Astrocyte of the cerebellum (primary cell): ENCODE measurements around the gene NSMF.

Experiments
- DNase-seq: peaks from one replicate; pipeline ENCODE4 v3.0.0-alpha.2; 2011; ENCODE audit warnings: low read depth
- H3K4me3 ChIP-seq: 2 replicates; pipeline ENCODE4 v1.5.1; 2011; ENCODE audit warnings: mild to moderate bottlenecking, low read depth, low read length, moderate library complexity
- in situ Hi-C: cut with HindIII; loops from 2 replicates; pipeline ENCODE4 v1.10.0; 2017; ENCODE audit warnings: low sequenced_read_pairs
- TF ChIP-seq, protein P1 (sequence below): IDR thresholded peaks from 2 replicates; pipeline ENCODE4 v1.5.1; 2012; ENCODE audit warnings: low read length, low read depth, moderate library complexity, mild to moderate bottlenecking; ENCODE audit errors: missing control alignments

Gene NSMF

DNA sequence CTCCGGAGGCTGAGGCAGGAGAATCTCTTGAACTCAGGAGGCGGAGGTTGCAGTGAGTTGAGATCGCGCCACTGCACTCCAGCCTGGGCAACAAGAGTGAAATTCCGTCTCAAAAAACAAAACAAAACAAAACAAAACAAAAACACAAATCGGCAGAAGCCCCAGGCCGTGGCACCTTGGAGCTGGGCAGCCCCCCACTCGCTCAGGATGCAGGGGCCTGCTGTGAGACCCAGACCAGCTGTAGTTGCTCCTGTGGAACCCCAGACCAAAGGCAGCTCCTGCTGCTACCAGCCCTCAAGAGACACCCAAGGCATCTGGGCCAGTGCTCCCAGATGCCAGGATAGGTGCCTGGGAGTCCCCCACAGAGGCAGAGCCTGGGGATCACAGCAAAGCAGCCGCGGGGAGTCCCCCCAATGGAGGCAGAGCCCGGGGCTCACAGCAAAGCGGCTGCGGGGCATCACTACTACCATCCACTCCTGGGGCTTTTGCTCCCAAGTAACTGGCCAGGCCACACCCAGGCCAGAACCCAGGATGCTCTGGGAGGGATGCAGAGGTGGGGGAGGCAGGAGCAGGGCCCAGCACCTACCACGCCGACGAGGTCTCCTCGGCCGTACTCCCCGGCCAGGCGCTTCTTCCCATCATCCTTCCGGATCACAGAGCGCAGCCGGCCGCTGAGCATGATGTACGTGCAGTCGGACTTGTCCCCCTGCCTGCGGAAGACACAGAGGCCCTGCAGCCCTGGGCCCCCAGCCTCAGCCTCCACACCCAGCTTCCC, 37.7 kb upstream of the NSMF start:
- TF ChIP-seq, protein P1, sequence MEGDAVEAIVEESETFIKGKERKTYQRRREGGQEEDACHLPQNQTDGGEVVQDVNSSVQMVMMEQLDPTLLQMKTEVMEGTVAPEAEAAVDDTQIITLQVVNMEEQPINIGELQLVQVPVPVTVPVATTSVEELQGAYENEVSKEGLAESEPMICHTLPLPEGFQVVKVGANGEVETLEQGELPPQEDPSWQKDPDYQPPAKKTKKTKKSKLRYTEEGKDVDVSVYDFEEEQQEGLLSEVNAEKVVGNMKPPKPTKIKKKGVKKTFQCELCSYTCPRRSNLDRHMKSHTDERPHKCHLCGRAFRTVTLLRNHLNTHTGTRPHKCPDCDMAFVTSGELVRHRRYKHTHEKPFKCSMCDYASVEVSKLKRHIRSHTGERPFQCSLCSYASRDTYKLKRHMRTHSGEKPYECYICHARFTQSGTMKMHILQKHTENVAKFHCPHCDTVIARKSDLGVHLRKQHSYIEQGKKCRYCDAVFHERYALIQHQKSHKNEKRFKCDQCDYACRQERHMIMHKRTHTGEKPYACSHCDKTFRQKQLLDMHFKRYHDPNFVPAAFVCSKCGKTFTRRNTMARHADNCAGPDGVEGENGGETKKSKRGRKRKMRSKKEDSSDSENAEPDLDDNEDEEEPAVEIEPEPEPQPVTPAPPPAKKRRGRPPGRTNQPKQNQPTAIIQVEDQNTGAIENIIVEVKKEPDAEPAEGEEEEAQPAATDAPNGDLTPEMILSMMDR, result no peak
- in situ Hi-C loops, result no loop called here
- H3K4me3 ChIP-seq, result no peak overlapping the region
- DNase-seq, result no peak

DNA sequence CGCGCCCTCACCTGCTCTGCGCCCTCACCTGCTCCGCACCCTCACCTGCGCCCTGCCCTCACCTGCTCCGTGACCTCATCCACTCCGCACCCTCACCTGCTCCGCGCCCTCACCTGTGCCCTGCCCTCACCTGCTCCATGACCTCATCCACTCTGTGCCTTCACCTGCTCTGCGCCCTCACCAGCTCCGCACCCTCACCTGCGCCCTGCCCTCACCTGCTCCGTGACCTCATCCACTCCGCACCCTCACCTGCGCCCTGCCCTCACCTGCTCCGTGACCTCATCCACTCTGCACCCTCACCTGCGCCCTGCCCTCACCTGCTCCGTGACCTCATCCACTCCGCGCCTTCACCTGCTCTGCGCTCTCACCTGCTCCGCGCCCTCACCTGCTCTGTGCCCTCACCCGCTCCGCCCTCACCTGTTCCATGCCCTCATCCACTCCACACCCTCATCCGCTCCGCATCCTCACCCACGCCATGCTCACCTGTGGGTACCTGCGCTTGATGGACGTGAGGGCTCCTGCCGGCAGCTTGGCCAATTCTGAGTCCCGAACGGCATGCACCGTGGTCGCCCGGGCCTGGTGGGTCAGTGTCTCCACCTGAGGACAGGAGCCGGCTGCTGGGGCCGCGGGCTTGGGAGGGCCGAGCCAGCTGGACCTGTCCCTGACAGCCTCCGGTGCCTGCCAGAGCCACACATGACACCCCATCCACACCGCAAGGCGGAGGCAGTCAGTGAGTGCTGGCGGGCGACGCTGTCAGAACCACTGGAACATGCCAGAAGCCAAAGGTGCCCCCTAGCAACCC, 35.6 kb upstream of the NSMF start:
- TF ChIP-seq, protein P1, result no peak
- in situ Hi-C loops, result no loop called here
- no peak overlapping the region for H3K4me3 ChIP-seq
- no peak for DNase-seq

DNA sequence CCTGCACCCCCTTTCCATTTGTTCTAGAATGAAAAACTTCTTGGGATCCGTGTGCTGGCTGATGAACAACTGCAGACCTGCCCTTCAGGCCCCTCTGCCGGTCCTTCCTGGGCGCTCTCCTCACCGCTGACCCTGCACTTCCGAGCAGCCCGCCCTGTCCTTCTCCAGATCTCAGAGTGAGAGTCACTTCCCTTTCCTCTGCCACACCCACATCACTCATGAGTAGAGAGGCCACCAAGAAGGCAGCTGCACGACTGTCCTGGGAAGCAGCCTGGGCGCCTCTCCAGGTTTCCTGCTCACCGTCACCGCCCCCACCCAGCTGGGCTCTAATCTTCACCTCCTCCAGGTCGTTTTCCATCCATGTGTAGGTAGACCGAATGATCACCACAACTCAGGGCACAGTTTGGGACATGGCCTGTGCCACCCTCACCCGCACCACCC, 35.0 kb upstream of the NSMF start:
- TF ChIP-seq, protein P1, result no peak
- no peak overlapping the region for H3K4me3 ChIP-seq
- in situ Hi-C loops, result no loop called here
- no peak for DNase-seq

DNA sequence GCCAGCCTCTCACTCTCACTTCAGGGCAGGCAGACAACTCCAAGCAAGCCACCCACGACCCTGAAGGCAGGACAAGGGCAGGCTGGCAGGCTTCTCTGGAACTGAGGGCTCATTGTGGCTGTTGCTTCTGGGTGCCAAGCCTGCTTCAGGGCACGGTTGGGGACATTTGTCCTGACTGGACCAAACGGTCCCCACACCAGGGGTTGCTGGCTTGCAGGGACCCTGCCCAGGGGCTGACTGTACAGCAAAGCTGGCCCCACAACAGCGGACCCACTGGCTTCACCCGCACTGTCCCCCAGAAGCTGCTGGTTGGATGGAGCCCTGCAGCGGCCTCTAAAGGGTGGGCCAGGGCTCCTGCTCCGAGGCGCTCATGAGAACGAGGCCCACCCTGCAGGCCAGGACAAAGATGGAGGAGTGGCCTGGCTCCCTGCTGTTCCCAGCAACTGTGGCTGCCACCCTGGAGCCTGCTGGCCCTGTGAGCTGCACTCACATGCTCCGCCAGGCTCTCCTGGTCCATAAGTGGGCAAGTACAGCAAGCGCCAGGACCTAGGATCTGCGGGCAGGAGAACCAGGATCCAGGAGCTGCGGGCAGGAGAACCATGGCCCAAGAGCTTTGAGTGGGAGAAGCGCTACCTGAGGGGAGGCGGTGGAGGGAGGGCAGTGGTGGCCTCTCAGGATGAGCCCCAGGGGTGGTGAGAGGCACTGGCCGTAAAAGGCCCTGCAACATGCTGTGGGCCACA, 34.4 kb upstream of the NSMF start:
- TF ChIP-seq, protein P1, result no peak
- H3K4me3 ChIP-seq, result no peak overlapping the region
- DNase-seq, result no peak
- in situ Hi-C loops, result no loop called here

DNA sequence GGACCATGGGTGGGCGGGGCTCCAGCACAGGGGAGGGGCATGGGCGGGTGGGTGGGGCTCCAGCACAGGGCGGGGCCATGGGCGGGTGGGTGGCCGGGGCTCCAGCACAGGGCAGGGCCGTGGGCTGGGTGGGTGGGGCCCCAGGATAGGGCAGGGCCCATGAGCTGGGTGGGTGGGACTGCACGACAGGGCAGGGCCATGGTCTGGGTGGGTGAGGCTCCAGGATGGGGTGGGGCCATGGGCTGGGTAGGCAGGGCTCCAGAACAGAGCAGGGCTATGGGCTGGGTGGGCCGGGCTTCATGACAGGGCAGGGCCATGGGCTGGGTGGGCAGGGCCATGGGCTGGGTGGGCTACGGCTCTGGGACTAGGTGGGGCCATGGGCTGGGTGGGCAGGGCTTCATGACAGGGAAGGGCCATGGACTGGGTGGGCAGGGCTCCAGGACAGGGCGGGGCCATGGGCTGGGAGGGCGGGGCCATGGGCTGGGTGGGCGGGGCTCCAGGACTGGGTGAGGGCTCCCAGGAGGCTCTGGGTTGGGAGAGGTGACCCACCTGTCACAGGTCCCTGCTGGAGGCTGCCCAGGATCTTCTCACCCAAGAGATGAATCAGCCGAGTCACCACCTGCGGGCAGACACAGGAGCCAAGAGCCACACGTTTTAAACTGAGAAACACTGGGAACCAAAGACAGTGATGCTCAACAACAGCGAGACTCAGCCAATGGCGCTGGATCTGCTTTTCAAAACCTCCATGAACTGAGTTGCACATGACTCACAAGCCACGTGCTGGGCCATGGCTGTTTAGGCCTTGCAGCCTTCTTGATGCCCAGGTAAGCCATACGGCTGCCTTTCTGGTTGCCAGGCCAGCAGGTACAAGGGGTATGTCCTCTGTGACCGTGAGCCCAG, 33.6 kb upstream of the NSMF start:
- in situ Hi-C loops, result no loop called here

More for the DNA sequence above, 33.6 kb upstream of the NSMF start:
- TF ChIP-seq, protein P1, result no peak
- H3K4me3 ChIP-seq, result no peak overlapping the region
- no peak for DNase-seq
